Fibroblast of mammary gland (primary cell): ENCODE measurements around the gene IMPACT.

ENCODE experiments used
- DNase-seq: peaks from one replicate; pipeline ENCODE4 v3.0.0-alpha.2; 2010; ENCODE audit warnings: low read depth
- H3K4me3 ChIP-seq: 2 replicates; pipeline ENCODE4 v1.5.1; 2011; ENCODE audit warnings: low read depth, mild to moderate bottlenecking, low read length, moderate library complexity; ENCODE audit not compliant: control insufficient read depth
- CTCF ChIP-seq: conservative IDR thresholded peaks from 2 replicates; pipeline ENCODE4 v1.5.1; 2011; ENCODE audit warnings: low read depth, low read length, inconsistent platforms; ENCODE audit not compliant: control insufficient read depth, insufficient read depth

IMPACT gene

GRCh38 chr18:24417480-24417879, 9.0 kb upstream of the IMPACT start:
- DNase-seq = no peak
- no peak overlapping the region for H3K4me3 ChIP-seq
- TF ChIP-seq CTCF = no peak

GRCh38 chr18:24420551-24420950, 5.9 kb upstream of the IMPACT start:
- H3K4me3 ChIP-seq = no peak overlapping the region
- DNase-seq = no peak
- no peak for TF ChIP-seq CTCF

- DNase-seq = no peak
- no peak for TF ChIP-seq CTCF
- no peak overlapping the region for H3K4me3 ChIP-seq
These were observed 4.6 kb upstream of the IMPACT start for GRCh38 chr18:24421831-24422230.

- no peak for TF ChIP-seq CTCF
- peak overlapping the region; percentile 76 for H3K4me3 ChIP-seq
- no peak for DNase-seq
These were observed 435 bp upstream of the IMPACT start for GRCh38 chr18:24426073-24426397.

- peak overlapping the region; percentile 76 for H3K4me3 ChIP-seq
- no peak for TF ChIP-seq CTCF
- peak; percentile 39 for DNase-seq
These were observed 1.0 kb downstream of the IMPACT start for GRCh38 chr18:24427484-24427883.

- no peak overlapping the region for H3K4me3 ChIP-seq
- DNase-seq = no peak
- no peak for TF ChIP-seq CTCF
These were observed 2.2 kb downstream of the IMPACT start for GRCh38 chr18:24428709-24429108.

GRCh38 chr18:24429188-24429587, 2.7 kb downstream of the IMPACT start:
- no peak overlapping the region for H3K4me3 ChIP-seq
- no peak for DNase-seq
- TF ChIP-seq CTCF = no peak
